Measurements from ENCODE around the gene PALM.
"Not testable (repeated sequence)": the region's sequence is repeated elsewhere in the genome, so short reads cannot be mapped to it uniquely, and the experiment has no call there.

Gene PALM

DNA sequence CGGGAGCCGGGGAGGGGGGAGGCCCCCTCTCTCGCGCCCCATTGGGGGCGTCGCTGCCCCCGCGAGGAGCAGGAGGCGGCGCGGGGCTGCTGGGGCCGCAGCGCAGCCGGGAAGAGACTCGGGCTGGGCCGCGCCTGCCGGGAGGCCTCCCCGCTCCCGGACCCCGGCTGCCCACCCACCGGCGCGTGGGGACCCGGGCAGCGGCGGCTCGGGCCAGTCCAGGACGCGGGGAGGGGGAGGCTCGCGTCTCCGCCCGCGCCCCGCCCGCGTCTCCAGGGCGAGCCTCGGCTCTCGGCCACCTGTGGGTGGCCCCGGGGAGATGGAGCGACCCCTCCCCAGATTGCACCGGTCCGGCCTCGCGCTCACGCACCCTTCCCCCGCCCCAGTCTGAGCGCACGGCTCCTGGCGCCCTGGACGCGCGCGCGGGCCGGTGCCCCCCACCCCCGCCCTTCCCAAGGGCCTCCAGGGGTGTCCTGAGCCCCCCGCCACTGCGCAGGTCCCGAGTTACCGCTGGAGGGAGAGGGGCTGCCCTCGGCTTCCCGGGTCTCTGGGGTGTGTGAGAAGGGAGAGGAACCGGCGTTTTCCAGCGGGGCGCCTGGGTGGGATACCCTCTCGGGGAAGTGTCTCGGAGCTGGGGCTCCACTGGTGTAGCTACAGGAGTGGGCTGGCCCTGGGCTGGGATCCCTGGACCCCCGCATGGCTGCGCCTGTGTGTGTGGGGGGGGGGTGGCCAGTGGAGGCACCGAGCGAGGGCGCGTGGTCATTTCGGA lies 645 bp downstream of the PALM start:
- no peak for DNase-seq

- no peak for DNase-seq
Measured at GRCh38 chr19:709965-710571, 1.3 kb downstream of the PALM start.

- no peak for DNase-seq
Measured at GRCh38 chr19:710767-711166, 2.0 kb downstream of the PALM start.

DNA sequence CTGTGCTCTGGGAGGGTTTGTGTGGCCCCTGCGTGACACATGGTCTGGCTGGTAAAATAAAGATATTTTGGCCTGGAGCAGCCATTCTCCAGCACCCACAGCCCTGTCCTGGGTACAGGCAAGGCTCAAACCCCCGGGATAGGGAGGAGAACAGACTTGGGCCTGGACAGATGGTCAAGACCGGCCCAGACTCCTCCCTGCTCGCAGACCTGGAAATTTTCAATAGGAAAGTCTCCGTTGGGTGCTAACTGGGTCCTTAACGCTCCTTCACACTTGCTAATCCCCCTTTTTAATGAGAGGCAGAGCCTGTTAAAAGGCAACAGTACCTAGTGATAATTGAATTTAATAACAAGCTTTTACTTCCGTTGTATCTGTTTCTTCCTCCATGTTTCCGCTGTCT lies 2.5 kb downstream of the PALM start:
- no peak for DNase-seq

DNA sequence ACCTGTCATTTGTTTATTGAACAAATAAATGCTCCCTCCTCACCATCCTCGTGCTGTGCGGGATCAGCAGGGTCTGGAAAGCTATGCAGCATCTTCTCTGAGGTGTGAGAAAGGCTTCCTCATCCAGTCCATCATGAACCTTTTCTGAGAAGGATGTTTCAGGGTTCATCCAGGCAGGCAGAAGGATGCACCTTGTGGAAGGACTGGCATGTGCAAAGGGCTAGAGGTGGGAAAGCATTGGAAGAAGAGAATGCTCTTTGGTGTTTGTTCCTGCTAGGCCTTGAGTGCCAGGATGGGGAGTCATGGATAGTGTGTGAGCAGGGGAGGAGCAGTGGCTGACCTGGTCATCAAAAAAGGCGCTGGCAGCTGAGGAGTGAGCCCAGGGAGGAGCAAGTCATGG lies 6.6 kb downstream of the PALM start:
- no peak for DNase-seq

DNA sequence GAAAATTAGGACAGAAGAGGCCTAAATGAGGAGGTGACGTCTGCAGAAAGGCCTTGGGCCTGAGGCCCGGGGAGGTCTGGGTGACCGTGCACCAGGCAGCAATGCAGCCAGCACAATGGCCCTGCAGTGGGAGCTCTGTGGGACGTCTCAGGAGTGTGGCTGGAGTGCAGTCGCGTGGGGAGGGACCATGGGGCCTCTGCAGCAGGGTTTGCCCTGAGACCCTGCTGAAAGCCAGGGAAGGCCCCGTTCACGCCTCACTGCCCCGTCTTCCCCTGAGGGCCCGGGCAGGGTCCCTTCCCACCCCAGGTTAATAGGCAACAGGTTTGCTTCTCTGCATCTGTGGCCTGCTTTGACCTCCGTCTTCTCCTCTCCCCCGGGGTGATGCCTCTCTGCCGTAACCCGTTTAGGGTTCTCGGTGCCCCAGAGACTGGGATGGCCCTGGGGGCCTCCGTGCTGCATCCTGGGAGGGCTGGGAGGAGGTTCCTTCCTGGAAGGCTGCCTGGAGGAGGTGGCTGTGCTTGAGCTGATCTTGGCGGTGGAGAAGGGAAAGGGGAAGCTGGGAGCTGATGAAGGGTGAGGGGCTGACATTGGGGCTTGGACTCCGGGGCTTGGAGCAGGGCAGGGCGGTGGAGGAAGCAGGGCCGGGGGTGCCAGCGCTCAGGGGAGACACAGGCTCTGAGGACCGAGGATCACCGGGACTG lies 9.7 kb downstream of the PALM start:
- no peak for DNase-seq

DNA sequence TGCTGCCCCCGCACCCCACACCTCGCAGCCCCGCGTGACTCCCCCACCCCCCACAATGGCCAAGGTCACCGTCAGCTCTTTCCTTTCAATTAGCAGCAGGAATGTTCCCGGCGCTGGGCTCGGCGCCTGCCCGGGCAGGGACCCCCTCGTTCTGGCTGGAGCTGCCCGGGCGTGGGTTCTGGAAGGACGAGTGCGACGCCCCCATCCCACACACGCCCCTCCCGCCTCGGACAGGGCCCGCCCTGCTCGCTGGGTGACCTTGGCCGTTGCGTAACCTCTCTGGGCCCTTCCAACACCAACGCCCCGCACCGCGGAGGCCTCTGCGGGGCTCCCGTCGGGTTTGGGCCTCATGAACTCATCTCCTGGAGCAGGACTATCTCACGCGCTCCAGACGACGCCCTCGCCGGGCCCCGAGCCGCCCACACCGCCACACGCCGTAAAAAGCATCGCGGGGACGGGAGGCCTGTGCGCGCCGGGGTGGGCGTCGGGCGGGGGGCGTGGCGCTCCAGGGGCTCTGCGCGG lies 10.3 kb downstream of the PALM start:
- DNase-seq: no peak

GRCh38 chr19:719636-720344 lies 11.1 kb downstream of the PALM start:
- DNase-seq: no peak

DNA sequence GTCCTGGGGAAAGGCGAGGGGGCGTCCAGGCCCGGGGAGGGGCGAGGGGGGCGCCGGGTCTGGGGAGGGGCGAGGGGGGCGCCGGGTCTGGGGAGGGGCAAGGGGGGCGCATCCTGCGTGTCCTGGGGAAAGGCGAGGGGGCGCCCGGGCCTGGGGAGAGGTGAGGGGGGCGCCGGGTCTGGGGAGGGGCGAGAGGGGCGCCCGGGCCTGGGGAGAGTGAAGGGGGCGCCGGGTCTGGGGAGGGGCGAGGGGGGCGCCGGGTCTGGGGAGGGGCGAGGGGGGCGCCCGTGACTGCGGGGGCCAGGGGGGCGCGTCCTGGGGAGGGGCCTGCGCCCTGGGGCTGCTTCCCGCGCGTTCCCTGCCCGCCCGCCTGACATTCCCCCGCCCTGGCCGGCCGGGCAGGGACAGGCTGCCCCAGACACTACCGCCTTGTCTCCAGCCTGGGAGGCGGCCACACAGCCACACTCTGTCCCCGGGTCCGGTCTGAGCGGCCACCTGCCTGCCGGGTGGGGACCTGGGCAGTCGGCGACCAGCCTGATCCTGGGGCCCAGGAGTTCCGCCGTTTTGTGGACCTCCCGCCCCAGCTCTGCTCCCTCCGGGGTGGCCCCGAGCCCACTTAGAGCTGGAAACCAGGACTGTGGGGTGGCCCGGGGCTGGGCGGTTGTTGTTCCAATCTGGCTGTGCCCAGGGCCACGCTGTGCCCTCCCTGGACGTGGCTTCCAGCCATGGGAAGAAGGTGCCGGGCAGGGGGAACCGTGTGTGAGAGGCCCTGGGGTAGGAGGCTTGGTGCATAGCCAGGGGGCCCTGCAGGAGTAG lies 11.8 kb downstream of the PALM start:
- DNase-seq: no peak

DNA sequence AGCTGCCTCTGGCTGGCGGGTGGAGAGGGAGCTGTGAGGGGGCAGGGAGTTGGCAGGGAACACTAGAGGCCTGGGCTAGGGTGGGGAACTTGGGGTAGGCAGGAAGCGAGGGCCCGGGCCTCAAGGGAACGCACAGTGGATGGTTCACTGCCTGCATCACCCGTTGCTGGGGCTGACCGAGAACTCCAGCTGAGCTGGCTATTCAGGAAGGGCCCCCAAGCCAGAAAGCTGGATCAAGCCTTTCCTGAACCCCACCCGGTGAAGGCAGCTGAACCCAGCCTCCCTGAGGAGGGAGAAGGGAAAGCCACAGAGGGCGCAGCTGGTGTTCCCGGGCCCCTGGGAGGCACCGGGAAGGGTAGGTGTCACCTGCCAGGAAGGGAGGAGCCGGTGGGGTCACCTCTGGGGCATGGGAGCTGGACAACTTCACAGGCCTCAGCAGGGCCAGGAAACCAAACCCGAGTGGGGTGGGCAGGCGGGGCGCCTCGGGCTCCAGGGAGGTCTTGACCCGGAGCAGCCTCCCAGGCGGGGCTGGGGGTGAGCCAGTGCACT lies 13.9 kb downstream of the PALM start:
- DNase-seq: no peak

DNA sequence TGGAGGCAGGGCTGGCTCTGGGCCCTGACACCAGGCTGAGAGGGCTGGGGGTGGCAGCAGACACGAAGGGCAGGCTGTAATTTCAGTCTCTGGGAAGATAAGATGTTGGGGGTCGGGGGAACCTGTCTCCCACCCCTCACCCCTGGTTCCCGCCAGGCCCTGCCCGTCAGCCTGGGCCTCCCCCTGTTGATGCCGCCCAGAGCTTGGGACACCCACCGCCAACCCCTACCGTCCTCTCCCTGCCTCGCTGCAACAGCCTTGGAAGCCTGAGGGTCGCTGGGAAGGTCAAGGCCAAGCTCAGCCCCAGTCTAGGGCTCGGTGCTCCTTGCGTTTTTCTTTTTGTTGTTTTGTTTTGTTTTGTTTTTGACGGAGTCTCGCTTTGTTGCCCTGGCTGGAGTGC lies 14.5 kb downstream of the PALM start:
- no peak for DNase-seq

GRCh38 chr19:723714-724113 lies 15.0 kb downstream of the PALM start:
- no peak for DNase-seq

- no peak for DNase-seq
Measured at GRCh38 chr19:725461-726089, 16.8 kb downstream of the PALM start.

DNA sequence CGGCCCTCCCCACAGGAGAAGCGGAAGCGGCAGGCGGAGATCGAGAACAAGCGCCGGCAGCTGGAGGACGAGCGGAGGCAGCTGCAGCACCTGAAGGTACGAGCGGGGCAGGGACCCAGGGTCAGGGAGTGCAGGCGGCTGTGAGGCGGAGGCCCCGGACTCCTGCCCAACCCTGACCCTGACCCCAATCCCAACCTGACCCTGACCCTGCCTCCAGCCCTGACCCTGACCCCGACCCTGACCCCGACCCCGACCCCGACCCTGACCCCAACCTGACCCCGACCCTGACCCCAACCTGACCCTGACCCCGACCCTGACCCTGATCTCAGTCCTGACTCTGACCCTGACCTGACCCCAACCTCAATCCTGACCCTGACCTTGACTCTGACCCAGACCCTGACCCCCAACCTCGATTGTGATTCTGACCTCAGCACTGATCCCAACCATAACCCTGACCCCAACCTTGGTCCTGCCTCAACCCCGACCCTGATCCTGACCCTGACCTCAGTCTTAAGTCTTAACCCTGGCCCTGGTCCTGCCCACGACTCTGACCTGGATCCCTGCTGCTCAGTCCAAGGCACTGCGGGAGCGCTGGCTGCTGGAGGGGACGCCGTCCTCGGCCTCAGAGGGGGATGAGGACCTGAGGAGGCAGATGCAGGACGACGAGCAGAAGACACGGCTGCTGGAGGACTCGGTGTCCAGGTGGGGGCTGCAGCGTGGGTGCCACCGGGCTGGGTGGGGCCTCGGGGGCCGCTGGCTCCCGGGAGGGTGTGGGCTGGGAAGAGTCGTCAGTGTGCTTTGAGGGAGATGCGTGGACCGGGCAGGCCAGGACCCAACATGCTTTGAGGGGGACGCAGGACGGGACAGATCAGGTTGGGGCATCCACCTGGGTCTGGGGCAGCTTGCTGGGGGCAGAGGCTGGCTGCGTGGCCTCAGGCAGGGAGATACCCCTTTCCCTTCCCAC lies 18.5 kb downstream of the PALM start:
- no peak for DNase-seq

- no peak for DNase-seq
Measured at GRCh38 chr19:728011-728410, 19.3 kb downstream of the PALM start.

DNA sequence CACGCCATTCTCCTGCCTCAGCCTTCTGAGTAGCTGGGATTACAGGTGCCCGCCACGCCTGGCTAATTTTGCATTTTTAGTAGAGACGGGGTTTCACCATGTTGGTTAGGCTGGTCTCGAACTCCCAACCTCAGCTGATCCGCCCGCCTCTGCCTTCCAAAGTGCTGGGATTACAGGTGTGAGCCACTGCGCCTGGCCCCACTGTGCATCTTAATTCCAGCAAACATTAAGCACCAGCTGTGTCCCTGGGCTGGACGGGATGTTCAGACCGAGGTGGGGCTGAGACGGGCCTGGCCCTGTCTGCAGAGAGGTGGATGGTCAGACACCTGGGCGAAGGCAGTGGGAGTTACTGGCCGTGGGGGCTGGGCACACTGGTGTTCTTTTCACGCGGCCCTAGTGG lies 20.8 kb downstream of the PALM start:
- DNase-seq: not testable (repeated sequence)

- DNase-seq: no peak
Measured at GRCh38 chr19:729965-730668, 21.4 kb downstream of the PALM start.

GRCh38 chr19:731000-731399 lies 22.3 kb downstream of the PALM start:
- no peak for DNase-seq

Data from activated naive CD4-positive, alpha-beta T cell (primary cell).